NB4 (cell line): ENCODE results near the gene CRELD2.

Experiments
- MAX ChIP-seq: IDR thresholded peaks from 2 replicates; pipeline ENCODE4 v1.6.1; 2011; ENCODE audit warnings: low read depth, low read length
- MYC ChIP-seq: IDR thresholded peaks from 2 replicates; pipeline ENCODE4 v1.6.1; 2011; ENCODE audit warnings: low read depth, low read length
- POLR2A ChIP-seq: IDR thresholded peaks from 2 replicates; pipeline ENCODE4 v1.6.1; 2011; ENCODE audit warnings: mild to moderate bottlenecking; ENCODE audit not compliant: insufficient read length; ENCODE audit errors: extremely low read depth
- TF ChIP-seq, protein P1 (sequence below): IDR thresholded peaks from one replicate; pipeline ENCODE4 v1.5.1; 2012; ENCODE audit warnings: low read depth, low read length

GRCh38 chr22:49972163-49973017 is 54.0 kb downstream of the CRELD2 start:
- TF ChIP-seq, protein P1, sequence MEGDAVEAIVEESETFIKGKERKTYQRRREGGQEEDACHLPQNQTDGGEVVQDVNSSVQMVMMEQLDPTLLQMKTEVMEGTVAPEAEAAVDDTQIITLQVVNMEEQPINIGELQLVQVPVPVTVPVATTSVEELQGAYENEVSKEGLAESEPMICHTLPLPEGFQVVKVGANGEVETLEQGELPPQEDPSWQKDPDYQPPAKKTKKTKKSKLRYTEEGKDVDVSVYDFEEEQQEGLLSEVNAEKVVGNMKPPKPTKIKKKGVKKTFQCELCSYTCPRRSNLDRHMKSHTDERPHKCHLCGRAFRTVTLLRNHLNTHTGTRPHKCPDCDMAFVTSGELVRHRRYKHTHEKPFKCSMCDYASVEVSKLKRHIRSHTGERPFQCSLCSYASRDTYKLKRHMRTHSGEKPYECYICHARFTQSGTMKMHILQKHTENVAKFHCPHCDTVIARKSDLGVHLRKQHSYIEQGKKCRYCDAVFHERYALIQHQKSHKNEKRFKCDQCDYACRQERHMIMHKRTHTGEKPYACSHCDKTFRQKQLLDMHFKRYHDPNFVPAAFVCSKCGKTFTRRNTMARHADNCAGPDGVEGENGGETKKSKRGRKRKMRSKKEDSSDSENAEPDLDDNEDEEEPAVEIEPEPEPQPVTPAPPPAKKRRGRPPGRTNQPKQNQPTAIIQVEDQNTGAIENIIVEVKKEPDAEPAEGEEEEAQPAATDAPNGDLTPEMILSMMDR = no peak
- TF ChIP-seq POLR2A = no peak
- TF ChIP-seq MAX = no peak
- TF ChIP-seq MYC = no peak
